CD4-positive, alpha-beta T cell treated with Interleukin-15 for 4 hours (primary cell): ENCODE results near the gene HGFAC.

Source experiments
- DNase-seq: peaks from one replicate; pipeline ENCODE4 v3.0.0-alpha.2; 2020; ENCODE audit warnings: low spot score

The HGFAC gene

GRCh38 chr4:3486541-3487540 is 45.1 kb downstream of the HGFAC start:
- no peak for DNase-seq

DNA sequence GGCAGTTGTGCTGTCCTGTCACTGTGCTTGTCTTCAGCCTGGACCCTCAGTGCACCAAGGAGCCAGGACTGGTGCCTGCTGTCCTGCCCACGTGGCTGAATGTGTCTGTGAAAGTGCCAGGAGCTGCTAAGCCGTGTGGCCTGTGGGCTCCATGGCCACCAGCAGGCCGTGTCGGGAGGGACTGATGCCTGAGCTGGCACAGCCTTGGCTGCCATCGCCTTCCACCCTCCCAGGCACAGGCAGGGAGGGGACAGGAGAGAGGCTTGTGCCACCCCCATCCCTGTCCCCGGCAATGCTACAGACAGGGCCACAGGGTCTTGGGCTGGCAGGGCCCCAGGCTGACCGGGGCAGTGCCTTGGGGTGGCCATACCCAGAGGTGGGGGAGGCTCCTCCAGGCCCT is 46.1 kb downstream of the HGFAC start:
- no peak for DNase-seq

DNA sequence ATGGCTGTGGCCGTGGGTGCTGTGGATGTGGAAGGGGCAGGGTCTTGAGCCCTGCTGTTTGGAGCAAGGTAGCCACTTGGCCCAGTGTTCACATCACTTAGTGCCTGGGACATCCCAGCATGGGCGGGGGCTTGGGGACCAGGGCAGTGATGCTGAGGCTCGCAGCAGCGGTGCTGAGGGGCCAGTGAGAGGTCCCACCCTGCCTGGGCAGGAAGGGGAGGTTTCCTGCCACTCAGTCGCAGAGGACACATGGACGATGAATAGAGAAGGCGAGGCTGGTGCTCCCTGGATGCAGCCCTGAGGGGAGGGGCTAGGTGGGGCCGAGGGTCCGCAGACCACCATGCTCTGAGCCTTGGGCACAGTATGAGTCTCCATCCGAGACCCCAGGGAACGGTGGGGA is 47.1 kb downstream of the HGFAC start:
- DNase-seq: no peak

- no peak for DNase-seq
Observed at GRCh38 chr4:3489451-3489962, 47.7 kb downstream of the HGFAC start.

DNA sequence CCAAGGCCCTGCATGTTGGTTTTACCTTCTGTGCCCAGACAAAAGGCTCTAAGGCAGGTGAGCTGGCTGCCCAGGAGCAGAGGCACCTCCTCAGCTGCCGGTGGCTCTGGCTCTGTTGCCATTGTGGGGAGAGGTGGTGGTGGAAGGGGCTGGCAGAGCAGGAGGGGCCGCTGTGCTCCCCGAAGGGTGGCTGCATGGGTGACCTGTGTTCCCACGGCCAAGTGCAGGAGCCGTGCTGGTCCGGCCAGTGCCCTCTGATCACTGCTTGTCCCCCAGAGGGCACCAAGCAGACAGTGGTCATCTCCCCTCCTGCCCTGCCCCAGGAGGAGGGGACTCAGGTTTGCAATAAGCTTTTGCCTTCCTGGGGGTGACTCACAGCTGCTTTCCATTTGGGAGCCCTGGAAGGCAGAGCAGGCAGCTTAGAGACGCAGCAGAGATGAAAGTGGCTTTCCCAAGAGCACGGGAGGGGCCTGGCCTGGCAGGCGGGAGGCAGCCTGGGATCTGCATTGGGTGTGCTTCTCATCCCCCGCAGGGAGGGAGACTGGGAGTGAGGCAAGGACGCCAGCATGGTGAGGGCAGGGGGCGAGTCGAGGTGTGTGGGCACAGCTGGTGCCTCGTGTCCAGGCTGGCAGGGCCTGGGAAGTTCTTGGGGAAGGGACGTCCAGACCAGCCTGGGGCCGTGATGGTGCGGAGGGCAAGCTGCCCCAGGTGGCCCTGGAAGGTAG is 50.1 kb downstream of the HGFAC start:
- DNase-seq: no peak

GRCh38 chr4:3492741-3493719 is 51.3 kb downstream of the HGFAC start:
- no peak for DNase-seq

GRCh38 chr4:3493720-3494461 is 52.1 kb downstream of the HGFAC start:
- DNase-seq: no peak

- no peak for DNase-seq
Observed at GRCh38 chr4:3494462-3494871, 52.7 kb downstream of the HGFAC start.

GRCh38 chr4:3495204-3495975 is 53.6 kb downstream of the HGFAC start:
- no peak for DNase-seq

DNA sequence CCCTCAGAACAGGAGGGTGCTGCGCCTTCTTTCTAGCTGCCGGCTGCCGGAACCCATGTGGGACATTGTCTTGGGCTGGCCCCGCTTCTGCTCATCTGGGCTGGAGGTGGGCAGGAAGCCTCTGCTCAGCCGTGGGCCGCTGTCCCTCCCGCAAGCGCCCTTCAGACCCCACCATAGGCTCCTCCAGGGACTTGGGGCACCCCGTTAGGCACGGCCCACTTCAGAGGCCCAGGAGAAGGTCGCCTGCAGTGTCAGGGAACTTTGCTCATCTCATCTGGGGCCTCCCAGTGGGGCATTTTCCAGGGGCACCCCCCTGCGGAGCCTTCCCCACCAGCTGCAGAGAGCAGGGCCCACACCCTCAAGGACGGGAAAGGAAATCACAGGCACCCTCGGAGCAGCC is 54.3 kb downstream of the HGFAC start:
- no peak for DNase-seq

- no peak for DNase-seq
Observed at GRCh38 chr4:3497095-3497494, 55.3 kb downstream of the HGFAC start.

GRCh38 chr4:3497523-3498389 is 56.0 kb downstream of the HGFAC start:
- DNase-seq: no peak

DNA sequence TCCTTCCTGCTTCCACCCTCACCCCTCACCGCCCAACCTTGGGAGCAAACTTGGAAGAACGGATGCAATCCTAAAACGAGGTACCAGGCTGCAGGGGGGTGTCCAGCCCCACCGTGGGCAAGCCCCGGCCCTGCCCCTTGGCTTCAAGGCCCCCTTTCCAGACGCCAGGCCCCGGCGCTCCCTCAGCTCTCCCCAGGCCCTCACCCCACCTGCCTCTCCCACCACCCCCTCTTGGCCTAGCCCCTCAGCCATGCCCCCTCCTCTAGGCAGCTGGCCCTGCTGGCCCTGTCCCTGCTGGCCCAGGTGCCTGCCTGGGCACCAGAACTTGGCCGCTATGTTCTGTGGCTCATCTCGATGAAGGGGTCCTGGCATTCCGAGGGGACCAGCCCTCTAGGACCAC is 56.6 kb downstream of the HGFAC start:
- DNase-seq: no peak
